WTC11 (cell line): ENCODE measurements around the gene SMPX. TPM values are rescaled to one million over a fixed set of nuclear protein-coding genes. Genes with fewer than 3 reads are reported as not detected.

ENCODE experiments used
- ATAC-seq: fragments of 200-7000 bp; cut with Tn5 transposase; 2 replicates; pipeline ENCODE4 v1.10.0; 2021; ENCODE audit warnings: mild to moderate bottlenecking, moderate library complexity
- CTCF ChIA-PET: fragments of 300-600 bp; sonication (Branson Sonifier 250); formaldehyde crosslinking; loops from one replicate; lab custom pipeline; 2021; ENCODE audit warnings: antibody characterized with exemption; lab: Charles Lee
- POLR2A ChIA-PET: fragments of 350-600 bp; sonication (Branson Sonifier 250); formaldehyde crosslinking; loops from one replicate; lab custom pipeline; 2021; ENCODE audit warnings: antibody characterized with exemption; lab: Charles Lee
- DNase-seq: peaks from one replicate; pipeline ENCODE4 v3.0.0; 2021; ENCODE audit warnings: low spot score
- H3K27ac Mint-ChIP-seq: 2 replicates; pipeline ENCODE4 v1.8.0; 2021; ENCODE audit warnings: mixed read lengths
- H3K27me3 Mint-ChIP-seq: 2 replicates; pipeline ENCODE4 v1.8.0; 2021; ENCODE audit warnings: low read depth, mild to moderate bottlenecking, moderate library complexity, mixed read lengths
- H3K36me3 Mint-ChIP-seq: 2 replicates; pipeline ENCODE4 v1.8.0; 2021; ENCODE audit warnings: mixed read lengths
- H3K4me1 Mint-ChIP-seq: 2 replicates; pipeline ENCODE4 v1.8.0; 2022; ENCODE audit warnings: mixed read lengths
- H3K4me3 Mint-ChIP-seq: 2 replicates; pipeline ENCODE4 v1.8.0; 2021; ENCODE audit warnings: mild to moderate bottlenecking, moderate library complexity, mixed read lengths
- H3K9me3 Mint-ChIP-seq: 2 replicates; pipeline ENCODE4 v1.8.0; 2021; ENCODE audit warnings: mixed read lengths
- E2F1 ChIP-seq: sonication (generic); formaldehyde crosslinking; IDR thresholded peaks from 2 replicates; pipeline ENCODE4 v1.8.0; 2022; ENCODE audit warnings: mild to moderate bottlenecking, missing genetic modification reagents
- E2F5 ChIP-seq: sonication (generic); formaldehyde crosslinking; IDR thresholded peaks from 2 replicates; pipeline ENCODE4 v1.8.1; 2022; ENCODE audit warnings: mild to moderate bottlenecking, moderate library complexity, missing genetic modification reagents
- EMX1 ChIP-seq: fragments of 250-450 bp; sonication (Bioruptor Pico); IDR thresholded peaks from 2 replicates; pipeline ENCODE4 v1.8.0; 2021; ENCODE audit warnings: mild to moderate bottlenecking
- FOXK1 ChIP-seq: sonication (generic); formaldehyde crosslinking; IDR thresholded peaks from 2 replicates; pipeline ENCODE4 v1.8.0; 2022; ENCODE audit warnings: mild to moderate bottlenecking, moderate library complexity, missing genetic modification reagents
- HMGXB4 ChIP-seq: sonication (generic); formaldehyde crosslinking; IDR thresholded peaks from 2 replicates; pipeline ENCODE4 v1.8.1; 2023; ENCODE audit warnings: mild to moderate bottlenecking, moderate library complexity, missing genetic modification reagents
- NR1H2 ChIP-seq: sonication (generic); formaldehyde crosslinking; IDR thresholded peaks from 2 replicates; pipeline ENCODE4 v1.9.0; 2021; ENCODE audit warnings: mild to moderate bottlenecking, moderate library complexity, missing genetic modification reagents
- NR3C1 ChIP-seq: sonication (generic); formaldehyde crosslinking; conservative IDR thresholded peaks from 2 replicates; pipeline ENCODE4 v1.8.1; 2023; ENCODE audit warnings: low read depth, mild to moderate bottlenecking, missing genetic modification reagents
- OVOL2 ChIP-seq: fragments of 250-450 bp; sonication (Bioruptor Pico); IDR thresholded peaks from 2 replicates; pipeline ENCODE4 v1.9.0; 2021; ENCODE audit warnings: mild to moderate bottlenecking, borderline replicate concordance
- RELA ChIP-seq: sonication (generic); formaldehyde crosslinking; IDR thresholded peaks from 2 replicates; pipeline ENCODE4 v1.8.1; 2022; ENCODE audit warnings: missing genetic modification reagents, mild to moderate bottlenecking, borderline replicate concordance
- TEAD1 ChIP-seq: sonication (generic); formaldehyde crosslinking; IDR thresholded peaks from 2 replicates; pipeline ENCODE4 v1.8.0; 2022; ENCODE audit warnings: mild to moderate bottlenecking, missing genetic modification reagents
- USF2 ChIP-seq: sonication (generic); formaldehyde crosslinking; IDR thresholded peaks from 2 replicates; pipeline ENCODE4 v1.8.1; 2023; ENCODE audit warnings: mild to moderate bottlenecking, missing genetic modification reagents, moderate library complexity
- ZMAT4 ChIP-seq: fragments of 250-450 bp; sonication (Bioruptor Pico); IDR thresholded peaks from 2 replicates; pipeline ENCODE4 v1.9.0; 2021; ENCODE audit warnings: mild to moderate bottlenecking
- ZNF219 ChIP-seq: sonication (generic); formaldehyde crosslinking; IDR thresholded peaks from 2 replicates; pipeline ENCODE4 v1.8.0; 2023; ENCODE audit warnings: missing genetic modification reagents, mild to moderate bottlenecking, borderline replicate concordance
- ZNF396 ChIP-seq: fragments of 250-450 bp; sonication (Bioruptor Pico); IDR thresholded peaks from 2 replicates; pipeline ENCODE4 v1.8.0; 2021; ENCODE audit warnings: mild to moderate bottlenecking, moderate library complexity, borderline replicate concordance
- ZNF671 ChIP-seq: fragments of 250-450 bp; sonication (Bioruptor Pico); IDR thresholded peaks from 2 replicates; pipeline ENCODE4 v1.8.0; 2021; ENCODE audit warnings: mild to moderate bottlenecking
- total RNA-seq: library from RNA; stranded (reverse); gene quantifications from 3 replicates; pipeline ENCODE4 v1.2.3, GENCODE V29; 2021
- TF ChIP-seq, protein P1 (sequence below): fragments of 250-450 bp; sonication (Bioruptor Pico); IDR thresholded peaks from 2 replicates; pipeline ENCODE4 v1.9.0; 2021; ENCODE audit warnings: mild to moderate bottlenecking
- TF ChIP-seq, protein P2 (sequence below): fragments of 200-600 bp; IDR thresholded peaks from 2 replicates; pipeline ENCODE4 v1.8.0; 2022; ENCODE audit warnings: antibody characterized with exemption
- TF ChIP-seq, protein P3 (sequence below): sonication (generic); formaldehyde crosslinking; conservative IDR thresholded peaks from 2 replicates; pipeline ENCODE4 v1.8.1; 2022; ENCODE audit warnings: mild to moderate bottlenecking, missing genetic modification reagents
- TF ChIP-seq, protein P4 (sequence below): sonication (generic); formaldehyde crosslinking; IDR thresholded peaks from 2 replicates; pipeline ENCODE4 v1.8.1; 2023; ENCODE audit warnings: mild to moderate bottlenecking, missing genetic modification reagents, borderline replicate concordance

SMPX gene
- total RNA-seq, 1 experiment from 2014 or later, result not detected

- no peak for TF ChIP-seq ZNF671 (CRISPR knock-in tag)
- no peak for TF ChIP-seq EMX1 (CRISPR knock-in tag)
- TF ChIP-seq USF2 (CRISPR knock-in tag), result no peak
- TF ChIP-seq, protein P1, sequence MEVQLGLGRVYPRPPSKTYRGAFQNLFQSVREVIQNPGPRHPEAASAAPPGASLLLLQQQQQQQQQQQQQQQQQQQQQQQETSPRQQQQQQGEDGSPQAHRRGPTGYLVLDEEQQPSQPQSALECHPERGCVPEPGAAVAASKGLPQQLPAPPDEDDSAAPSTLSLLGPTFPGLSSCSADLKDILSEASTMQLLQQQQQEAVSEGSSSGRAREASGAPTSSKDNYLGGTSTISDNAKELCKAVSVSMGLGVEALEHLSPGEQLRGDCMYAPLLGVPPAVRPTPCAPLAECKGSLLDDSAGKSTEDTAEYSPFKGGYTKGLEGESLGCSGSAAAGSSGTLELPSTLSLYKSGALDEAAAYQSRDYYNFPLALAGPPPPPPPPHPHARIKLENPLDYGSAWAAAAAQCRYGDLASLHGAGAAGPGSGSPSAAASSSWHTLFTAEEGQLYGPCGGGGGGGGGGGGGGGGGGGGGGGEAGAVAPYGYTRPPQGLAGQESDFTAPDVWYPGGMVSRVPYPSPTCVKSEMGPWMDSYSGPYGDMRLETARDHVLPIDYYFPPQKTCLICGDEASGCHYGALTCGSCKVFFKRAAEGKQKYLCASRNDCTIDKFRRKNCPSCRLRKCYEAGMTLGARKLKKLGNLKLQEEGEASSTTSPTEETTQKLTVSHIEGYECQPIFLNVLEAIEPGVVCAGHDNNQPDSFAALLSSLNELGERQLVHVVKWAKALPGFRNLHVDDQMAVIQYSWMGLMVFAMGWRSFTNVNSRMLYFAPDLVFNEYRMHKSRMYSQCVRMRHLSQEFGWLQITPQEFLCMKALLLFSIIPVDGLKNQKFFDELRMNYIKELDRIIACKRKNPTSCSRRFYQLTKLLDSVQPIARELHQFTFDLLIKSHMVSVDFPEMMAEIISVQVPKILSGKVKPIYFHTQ (CRISPR knock-in tag), result no peak
- TF ChIP-seq, protein P2, sequence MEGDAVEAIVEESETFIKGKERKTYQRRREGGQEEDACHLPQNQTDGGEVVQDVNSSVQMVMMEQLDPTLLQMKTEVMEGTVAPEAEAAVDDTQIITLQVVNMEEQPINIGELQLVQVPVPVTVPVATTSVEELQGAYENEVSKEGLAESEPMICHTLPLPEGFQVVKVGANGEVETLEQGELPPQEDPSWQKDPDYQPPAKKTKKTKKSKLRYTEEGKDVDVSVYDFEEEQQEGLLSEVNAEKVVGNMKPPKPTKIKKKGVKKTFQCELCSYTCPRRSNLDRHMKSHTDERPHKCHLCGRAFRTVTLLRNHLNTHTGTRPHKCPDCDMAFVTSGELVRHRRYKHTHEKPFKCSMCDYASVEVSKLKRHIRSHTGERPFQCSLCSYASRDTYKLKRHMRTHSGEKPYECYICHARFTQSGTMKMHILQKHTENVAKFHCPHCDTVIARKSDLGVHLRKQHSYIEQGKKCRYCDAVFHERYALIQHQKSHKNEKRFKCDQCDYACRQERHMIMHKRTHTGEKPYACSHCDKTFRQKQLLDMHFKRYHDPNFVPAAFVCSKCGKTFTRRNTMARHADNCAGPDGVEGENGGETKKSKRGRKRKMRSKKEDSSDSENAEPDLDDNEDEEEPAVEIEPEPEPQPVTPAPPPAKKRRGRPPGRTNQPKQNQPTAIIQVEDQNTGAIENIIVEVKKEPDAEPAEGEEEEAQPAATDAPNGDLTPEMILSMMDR, result no peak
- no peak for TF ChIP-seq NR3C1 (CRISPR knock-in tag)
- TF ChIP-seq TEAD1, result no peak
- TF ChIP-seq ZNF396 (CRISPR knock-in tag), result no peak
- no peak for TF ChIP-seq NR1H2 (CRISPR knock-in tag)
These were observed 48.8 kb upstream of the SMPX start (continued) for GRCh38 chrX:21806691-21807090.

- no peaks in the 10 kb centered on the region for H3K36me3 Mint-ChIP-seq
- no peaks in the 10 kb centered on the region for H3K9me3 Mint-ChIP-seq
- ChIA-PET POLR2A (no interaction called here), CTCF (interaction anchor here (1.8 kb wide), 1 partner anchor 32 kb away, joined by 5 read pairs; no protein-coding TSS in a partner anchor)
- no peak overlapping the region for H3K4me3 Mint-ChIP-seq
- TF ChIP-seq TEAD1 (no peak), E2F1 (CRISPR knock-in tag) (no peak), HMGXB4 (CRISPR knock-in tag) (no peak), OVOL2 (no peak), FOXK1 (CRISPR knock-in tag) (no peak), RELA (CRISPR knock-in tag) (no peak), E2F5 (CRISPR knock-in tag) (no peak), ZMAT4 (CRISPR knock-in tag) (no peak), ZNF219 (CRISPR knock-in tag) (no peak)
- TF ChIP-seq, protein P3, sequence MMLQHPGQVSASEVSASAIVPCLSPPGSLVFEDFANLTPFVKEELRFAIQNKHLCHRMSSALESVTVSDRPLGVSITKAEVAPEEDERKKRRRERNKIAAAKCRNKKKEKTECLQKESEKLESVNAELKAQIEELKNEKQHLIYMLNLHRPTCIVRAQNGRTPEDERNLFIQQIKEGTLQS, result no peak
- TF ChIP-seq, protein P4, sequence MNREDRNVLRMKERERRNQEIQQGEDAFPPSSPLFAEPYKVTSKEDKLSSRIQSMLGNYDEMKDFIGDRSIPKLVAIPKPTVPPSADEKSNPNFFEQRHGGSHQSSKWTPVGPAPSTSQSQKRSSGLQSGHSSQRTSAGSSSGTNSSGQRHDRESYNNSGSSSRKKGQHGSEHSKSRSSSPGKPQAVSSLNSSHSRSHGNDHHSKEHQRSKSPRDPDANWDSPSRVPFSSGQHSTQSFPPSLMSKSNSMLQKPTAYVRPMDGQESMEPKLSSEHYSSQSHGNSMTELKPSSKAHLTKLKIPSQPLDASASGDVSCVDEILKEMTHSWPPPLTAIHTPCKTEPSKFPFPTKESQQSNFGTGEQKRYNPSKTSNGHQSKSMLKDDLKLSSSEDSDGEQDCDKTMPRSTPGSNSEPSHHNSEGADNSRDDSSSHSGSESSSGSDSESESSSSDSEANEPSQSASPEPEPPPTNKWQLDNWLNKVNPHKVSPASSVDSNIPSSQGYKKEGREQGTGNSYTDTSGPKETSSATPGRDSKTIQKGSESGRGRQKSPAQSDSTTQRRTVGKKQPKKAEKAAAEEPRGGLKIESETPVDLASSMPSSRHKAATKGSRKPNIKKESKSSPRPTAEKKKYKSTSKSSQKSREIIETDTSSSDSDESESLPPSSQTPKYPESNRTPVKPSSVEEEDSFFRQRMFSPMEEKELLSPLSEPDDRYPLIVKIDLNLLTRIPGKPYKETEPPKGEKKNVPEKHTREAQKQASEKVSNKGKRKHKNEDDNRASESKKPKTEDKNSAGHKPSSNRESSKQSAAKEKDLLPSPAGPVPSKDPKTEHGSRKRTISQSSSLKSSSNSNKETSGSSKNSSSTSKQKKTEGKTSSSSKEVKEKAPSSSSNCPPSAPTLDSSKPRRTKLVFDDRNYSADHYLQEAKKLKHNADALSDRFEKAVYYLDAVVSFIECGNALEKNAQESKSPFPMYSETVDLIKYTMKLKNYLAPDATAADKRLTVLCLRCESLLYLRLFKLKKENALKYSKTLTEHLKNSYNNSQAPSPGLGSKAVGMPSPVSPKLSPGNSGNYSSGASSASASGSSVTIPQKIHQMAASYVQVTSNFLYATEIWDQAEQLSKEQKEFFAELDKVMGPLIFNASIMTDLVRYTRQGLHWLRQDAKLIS (CRISPR knock-in tag), result no peak
- no peak overlapping the region for H3K27ac Mint-ChIP-seq
- ATAC-seq, result no peak
- no peaks in the 10 kb centered on the region; the same call in 1 of the 2 replicates for H3K4me1 Mint-ChIP-seq
- H3K27me3 Mint-ChIP-seq, result no peaks in the 10 kb centered on the region
- DNase-seq, result no peak
These were observed 44.9 kb upstream of the SMPX start for GRCh38 chrX:21802839-21803238.
